ENCODE results near the gene ETAA1.

Gene ETAA1

GRCh38 chr2:67397143-67397986 is at the start of gene ETAA1:
ETAA1 (plus strand) TSS chr2:67397333; CDS start chr2:67397449, 116 bp downstream.
- FAIRE-seq = peak; percentile 87

GRCh38 chr2:67366832-67367412 is 30.2 kb upstream of the ETAA1 start:
- FAIRE-seq = no peak

- no peak for FAIRE-seq
Observed at GRCh38 chr2:67374481-67374880, 22.7 kb upstream of the ETAA1 start.

GRCh38 chr2:67374949-67375348 is 22.2 kb upstream of the ETAA1 start:
- no peak for FAIRE-seq

- peak; percentile 75 for FAIRE-seq
Observed at GRCh38 chr2:67378555-67378954, 18.6 kb upstream of the ETAA1 start.

- FAIRE-seq = no peak
Observed at GRCh38 chr2:67379048-67379447, 18.1 kb upstream of the ETAA1 start.

- no peak for FAIRE-seq
Observed at GRCh38 chr2:67384123-67384822, 12.9 kb upstream of the ETAA1 start.

- no peak for FAIRE-seq
Observed at GRCh38 chr2:67388680-67389079, 8.5 kb upstream of the ETAA1 start.

GRCh38 chr2:67389286-67389685 is 7.8 kb upstream of the ETAA1 start:
- FAIRE-seq = peak; percentile 88

GRCh38 chr2:67389788-67390187 is 7.3 kb upstream of the ETAA1 start:
- FAIRE-seq = no peak

GRCh38 chr2:67393237-67393636 is 3.9 kb upstream of the ETAA1 start:
- no peak for FAIRE-seq

- FAIRE-seq = no peak
Observed at GRCh38 chr2:67394734-67395133, 2.4 kb upstream of the ETAA1 start.

- FAIRE-seq = no peak
Observed at GRCh38 chr2:67399144-67399543, 2.0 kb downstream of the ETAA1 start.

GRCh38 chr2:67399831-67400489 is 2.8 kb downstream of the ETAA1 start:
- FAIRE-seq = no peak

- no peak for FAIRE-seq
Observed at GRCh38 chr2:67400560-67401485, 3.7 kb downstream of the ETAA1 start.

GRCh38 chr2:67408346-67408745 is 11.2 kb downstream of the ETAA1 start:
- FAIRE-seq = no peak

GRCh38 chr2:67412424-67412823 is 15.3 kb downstream of the ETAA1 start:
- FAIRE-seq = no peak

- no peak for FAIRE-seq
Observed at GRCh38 chr2:67414867-67415266, 17.7 kb downstream of the ETAA1 start.

GRCh38 chr2:67416136-67416535 is 19.0 kb downstream of the ETAA1 start:
- no peak for FAIRE-seq

- FAIRE-seq = no peak
Observed at GRCh38 chr2:67423489-67423888, 26.4 kb downstream of the ETAA1 start.

GRCh38 chr2:67436221-67436620 is 39.1 kb downstream of the ETAA1 start:
- no peak for FAIRE-seq

- no peak for FAIRE-seq
Observed at GRCh38 chr2:67437114-67437513, 40.0 kb downstream of the ETAA1 start.
